ENCODE measurements around the gene RPS6KA2.
A peak's percentile ranks its signal among the peaks of the same experiment; 100 is the strongest.

Gene RPS6KA2

GRCh38 chr6:166461821-166462460, 165.1 kb downstream of the RPS6KA2 start:
- FAIRE-seq, result no peak

DNA sequence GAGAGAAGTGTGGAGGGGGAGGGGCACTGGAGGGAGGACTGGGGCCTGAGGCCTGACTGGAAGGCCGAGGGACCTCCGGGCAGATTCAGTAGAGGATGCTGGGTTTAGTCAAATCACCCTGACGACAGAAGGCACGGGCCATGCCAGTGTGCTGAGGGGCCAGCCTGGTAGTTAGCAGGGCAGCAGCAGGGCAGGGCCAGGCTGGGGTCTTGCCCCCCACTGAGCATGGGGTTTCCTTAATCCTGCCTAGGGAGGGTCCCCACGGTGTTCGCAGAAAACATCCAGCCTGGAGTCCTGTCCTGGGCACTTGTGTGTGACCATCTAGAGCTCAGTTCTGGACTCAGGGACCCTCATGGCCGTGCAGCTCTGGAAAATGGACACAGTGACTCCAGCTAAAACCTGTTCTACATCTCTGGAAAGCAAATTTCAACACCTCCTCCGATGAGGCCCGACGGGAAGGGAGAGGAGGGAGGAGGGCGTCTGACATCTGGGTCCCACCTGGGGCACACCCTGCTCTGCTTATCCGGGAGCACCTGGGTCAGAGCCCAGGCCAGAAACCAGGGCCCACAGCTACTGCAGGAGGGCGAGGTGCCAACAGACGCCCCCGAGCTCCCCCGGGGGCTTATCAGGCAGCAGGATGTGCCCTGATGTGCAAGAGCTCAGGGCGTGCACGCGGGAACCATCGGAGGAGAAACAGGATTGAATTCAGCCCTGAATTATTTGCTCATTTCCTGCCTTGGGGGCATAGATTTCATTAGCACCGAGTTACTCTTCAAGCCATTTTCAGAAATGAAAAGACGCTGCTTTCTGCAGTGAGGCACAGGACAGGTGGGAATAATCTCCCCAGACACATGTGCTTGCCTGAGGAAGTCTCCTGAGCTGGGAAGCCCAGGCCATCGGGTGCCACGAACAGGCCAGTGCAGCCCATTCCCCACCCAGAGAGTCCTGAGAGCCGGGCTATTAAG, 166.3 kb downstream of the RPS6KA2 start:
- no peak for FAIRE-seq

GRCh38 chr6:166459906-166460305, 167.1 kb downstream of the RPS6KA2 start:
- FAIRE-seq, result no peak

GRCh38 chr6:166459272-166459671, 167.8 kb downstream of the RPS6KA2 start:
- FAIRE-seq, result no peak

DNA sequence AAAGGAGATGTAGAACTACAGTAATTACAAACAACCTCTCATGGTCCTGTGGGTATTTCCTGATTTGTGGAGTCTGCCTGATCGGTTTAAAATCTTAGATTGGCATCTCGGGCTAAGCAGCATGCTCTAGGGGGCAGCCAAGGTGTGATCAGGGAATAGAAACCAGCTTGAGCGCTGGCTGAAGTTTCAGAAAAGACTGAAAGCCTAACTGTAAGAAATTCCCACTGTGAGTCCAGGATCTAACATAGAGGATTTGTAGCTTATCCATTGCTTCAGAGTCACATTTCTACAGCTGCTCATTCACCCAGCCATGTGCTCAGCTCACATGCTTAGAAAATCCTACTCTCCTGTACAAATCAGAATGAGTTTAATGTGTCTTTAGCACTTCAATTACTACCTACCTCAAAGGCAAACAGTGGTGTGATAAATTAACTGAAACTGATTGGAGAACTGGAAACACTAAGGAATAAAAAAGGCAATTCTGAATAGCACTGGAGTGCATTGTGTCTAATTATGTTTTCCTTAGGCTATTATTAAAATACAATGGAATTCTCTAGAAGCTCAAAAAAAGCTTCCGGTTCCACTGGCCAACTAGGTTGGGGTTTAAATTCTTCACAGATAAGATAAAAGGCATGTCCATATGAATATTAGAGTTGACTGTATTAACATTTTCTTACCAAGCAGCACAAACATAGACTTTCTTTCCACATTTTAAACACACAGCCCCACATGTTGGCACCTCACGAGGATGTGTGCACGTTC, 170.5 kb downstream of the RPS6KA2 start:
- no peak for FAIRE-seq

DNA sequence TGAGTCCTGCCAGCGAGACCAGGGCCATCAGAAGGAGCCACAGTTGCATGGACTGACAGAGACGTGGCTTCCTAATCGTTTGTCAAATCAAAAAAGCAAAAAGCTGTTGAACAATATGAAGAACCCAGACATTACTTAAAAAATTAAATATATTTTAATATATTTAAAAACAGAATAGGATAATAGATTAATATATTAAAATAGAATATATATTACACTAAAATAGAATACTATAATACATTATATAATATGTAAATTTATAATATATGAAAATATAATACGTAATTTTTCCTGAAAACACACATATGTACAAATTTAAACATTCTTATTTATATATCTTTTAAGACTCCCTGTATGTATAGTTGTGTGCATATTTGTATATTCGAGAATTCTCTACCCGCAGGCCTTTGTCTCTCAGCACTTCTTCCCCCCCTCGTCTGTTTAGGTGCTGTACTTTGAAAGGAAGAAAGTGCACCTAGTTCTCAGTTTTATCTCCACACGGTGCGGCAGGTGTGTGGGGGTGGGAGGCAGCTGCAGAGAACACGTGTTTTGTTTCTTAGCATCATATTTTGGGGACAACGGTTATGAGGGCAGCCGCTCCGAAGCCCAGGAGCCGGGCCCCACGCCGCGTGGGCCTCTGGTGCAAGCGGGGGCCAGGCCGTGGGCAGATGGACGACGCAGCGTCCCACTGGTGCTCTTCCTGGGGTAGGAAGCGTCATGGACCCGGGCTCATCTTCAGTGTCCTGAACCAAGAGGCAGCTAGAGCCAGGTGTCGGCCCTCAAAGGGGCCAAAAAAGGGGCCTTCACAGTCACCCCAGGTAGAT, 172.1 kb downstream of the RPS6KA2 start:
- FAIRE-seq, result peak; percentile 66

DNA sequence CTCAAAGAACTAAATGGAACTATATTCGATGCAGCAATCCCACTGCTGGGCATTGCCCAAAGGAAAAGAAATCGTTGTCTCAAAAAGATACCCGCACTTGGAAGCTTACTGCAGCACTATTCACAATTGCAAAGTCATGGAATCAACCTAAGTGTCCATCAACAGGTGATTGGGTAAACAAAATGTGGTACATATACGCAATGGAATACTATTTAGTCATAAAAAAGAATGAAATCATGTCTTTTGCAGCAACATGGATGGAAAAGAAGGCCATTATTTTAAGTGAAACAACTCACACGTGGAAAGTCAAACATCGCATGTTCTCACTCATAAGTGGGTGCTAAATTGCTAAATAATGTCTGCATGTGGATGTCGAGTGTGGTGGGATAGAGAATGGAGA, 173.4 kb downstream of the RPS6KA2 start:
- no peak for FAIRE-seq

DNA sequence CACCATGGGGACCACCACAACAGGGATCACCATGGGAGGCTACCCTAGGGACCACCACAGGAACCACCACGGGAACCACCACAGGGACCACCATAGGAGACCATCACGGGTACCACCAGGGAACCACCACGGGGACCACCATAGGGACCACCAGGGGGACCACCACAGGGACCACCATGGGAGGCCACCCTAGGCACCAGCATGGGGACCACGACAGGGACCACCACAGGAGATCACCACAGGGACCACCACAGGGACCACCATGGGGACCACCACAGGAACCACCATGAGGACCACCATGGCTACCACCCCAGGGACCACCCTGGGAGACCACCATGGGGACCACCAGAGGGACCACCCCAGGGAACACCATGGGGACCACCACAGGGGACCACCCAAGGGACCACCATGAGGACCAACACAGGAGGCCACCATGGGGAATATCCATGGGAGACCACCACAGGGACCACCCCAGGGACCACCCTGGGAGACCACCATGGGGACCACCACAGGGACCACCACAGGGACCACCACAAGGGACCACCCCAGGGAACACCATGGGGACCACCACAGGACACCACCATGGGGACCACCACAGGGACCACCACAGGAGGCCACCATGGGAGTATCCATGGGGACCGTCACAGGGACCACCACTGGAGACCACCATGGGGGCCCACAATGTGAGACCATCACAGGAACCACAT, 176.7 kb downstream of the RPS6KA2 start:
- FAIRE-seq, result no peak

GRCh38 chr6:166449641-166450040, 177.4 kb downstream of the RPS6KA2 start:
- FAIRE-seq, result no peak

- no peak for FAIRE-seq
These were observed 178.0 kb downstream of the RPS6KA2 start for GRCh38 chr6:166449036-166449435.

DNA sequence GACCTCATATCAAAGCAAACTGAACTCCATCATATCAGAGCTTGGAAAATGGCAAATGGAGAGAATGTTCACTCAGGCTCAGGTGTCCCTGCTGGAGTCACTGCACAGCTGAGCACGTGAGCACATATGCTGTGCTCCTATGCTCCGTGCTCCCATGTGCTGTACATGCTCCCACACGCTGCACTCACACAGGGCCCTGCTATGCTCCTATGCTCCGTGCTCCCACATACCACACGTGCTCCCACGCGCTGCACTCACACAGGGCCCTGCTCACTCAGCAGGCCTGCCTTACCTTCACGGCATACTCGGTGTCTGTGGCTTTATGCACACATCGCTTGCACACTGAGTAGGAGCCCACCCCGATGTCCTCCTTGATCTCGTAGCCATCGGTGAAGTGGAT, 178.6 kb downstream of the RPS6KA2 start:
- no peak for FAIRE-seq

GRCh38 chr6:166446567-166447065, 180.4 kb downstream of the RPS6KA2 start:
- no peak for FAIRE-seq

DNA sequence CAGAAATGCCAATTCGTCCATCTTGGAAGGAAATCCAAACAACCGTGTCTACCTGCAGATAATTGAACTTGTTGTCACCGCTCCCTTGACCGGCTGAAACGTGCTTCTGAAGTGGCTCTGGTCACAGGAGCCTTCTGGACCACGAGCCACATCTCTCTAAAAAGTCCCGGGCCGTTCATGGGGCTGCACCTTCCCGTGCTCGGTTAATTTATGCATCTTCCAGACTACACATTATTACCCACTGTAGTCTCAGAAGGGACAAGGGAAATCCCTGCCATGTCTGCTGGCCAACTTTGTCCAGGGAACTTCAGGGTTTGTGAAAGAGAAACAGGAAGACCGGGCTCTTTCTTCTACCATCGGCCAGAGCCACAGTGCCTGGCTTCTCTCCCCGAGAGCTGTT, 180.9 kb downstream of the RPS6KA2 start:
- no peak for FAIRE-seq

DNA sequence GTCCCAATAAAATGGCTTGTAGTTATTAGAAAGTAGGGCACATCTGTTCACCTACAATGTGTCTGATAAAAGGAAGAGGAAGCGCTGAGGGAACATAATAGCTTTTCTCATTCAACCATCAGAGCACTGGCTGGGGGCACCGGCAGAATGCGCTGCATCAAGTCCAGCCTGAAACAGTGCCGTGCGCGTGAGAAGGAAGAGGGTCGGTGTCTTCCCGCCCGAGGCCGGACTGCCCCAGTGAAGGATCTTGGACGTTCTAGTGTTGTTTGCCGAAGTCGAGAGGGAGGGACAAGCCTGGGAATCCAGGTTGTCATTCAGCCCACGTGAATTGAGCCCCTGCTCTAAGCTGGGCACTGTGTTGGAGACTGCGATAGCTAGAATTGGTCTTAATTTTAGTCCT, 182.6 kb downstream of the RPS6KA2 start:
- no peak for FAIRE-seq

DNA sequence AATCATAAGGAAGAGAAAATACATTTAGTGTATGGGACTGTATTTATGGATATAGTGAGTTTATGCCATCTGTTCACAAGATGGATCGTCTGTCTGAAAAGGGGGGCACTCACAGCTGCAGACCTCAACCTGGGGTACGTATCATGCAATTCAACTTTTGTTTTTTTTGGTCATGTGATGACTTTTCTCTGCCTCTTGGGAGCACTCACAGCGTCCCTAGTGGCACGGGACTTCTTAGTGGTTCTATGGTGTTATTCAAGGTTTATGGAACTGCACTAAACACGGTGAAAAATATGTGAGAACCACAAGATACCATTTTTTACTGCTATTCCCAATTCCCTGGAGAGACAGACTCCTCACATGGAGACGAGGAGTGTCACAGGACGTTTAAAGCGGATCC, 183.9 kb downstream of the RPS6KA2 start:
- FAIRE-seq, result no peak

DNA sequence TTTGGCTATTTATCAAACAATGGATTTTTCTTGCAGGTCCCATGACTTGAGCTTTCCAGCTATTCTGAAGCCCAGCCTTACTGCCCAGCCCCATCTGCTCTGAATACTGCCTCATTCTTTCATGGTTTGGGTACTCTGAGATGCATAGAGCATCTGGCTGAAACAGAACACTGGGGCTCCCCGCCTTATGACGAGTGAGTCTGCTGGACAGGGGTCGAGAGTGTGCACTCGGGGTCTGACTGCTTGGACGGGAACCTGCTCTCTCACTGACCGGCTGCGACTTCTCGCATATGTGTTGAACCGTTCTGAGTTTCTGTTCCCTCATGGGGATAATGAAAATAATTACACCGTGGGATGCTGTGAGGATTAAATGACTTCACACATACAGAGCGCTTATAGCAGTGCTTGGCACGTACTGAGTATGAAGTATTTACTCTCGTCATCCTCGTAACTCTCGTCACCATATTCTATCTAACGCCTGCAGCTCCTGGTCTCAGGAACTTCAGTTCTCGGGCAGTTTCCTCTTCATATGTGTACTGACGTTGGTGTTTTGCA, 184.8 kb downstream of the RPS6KA2 start:
- FAIRE-seq, result no peak

GRCh38 chr6:166441325-166442078, 185.5 kb downstream of the RPS6KA2 start:
- no peak for FAIRE-seq

DNA sequence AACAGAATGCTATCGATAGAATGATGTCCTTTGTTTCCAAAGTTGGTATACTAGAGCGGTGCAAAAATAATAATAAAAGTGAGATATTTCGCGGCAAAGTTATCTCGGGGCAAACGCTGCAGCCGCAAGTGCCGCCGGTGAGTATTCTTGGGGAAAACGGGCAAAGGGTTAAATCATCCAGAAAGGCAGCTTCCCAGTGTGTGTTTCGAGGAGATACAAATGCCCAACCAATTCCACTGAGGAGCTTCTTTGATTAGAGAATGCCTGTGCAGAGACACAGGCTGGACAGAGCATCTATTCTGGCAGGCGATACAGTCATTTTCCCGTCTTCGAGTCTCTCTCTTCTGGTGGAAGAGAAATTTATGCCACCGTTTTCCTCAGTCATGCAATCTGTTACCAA, 186.3 kb downstream of the RPS6KA2 start:
- FAIRE-seq, result no peak

DNA sequence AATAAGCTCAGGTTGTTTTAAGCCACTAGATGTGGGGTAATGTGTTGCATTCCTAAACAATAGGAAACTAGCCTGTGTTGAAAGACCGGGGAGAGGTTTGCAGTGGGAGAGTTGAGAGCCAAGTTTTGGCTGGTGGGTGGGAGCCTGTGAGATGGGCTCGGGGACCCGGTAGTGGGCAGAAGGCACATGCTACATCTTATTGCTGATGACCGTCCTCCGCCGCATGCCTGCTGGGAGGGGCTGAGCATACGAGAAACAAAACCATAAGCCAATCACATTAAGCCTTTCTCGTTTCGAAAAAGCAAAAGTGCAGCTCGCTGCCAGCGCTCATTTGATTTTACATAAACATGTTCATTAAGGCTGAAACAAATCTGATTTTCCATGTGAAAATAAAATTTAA, 186.9 kb downstream of the RPS6KA2 start:
- no peak for FAIRE-seq

DNA sequence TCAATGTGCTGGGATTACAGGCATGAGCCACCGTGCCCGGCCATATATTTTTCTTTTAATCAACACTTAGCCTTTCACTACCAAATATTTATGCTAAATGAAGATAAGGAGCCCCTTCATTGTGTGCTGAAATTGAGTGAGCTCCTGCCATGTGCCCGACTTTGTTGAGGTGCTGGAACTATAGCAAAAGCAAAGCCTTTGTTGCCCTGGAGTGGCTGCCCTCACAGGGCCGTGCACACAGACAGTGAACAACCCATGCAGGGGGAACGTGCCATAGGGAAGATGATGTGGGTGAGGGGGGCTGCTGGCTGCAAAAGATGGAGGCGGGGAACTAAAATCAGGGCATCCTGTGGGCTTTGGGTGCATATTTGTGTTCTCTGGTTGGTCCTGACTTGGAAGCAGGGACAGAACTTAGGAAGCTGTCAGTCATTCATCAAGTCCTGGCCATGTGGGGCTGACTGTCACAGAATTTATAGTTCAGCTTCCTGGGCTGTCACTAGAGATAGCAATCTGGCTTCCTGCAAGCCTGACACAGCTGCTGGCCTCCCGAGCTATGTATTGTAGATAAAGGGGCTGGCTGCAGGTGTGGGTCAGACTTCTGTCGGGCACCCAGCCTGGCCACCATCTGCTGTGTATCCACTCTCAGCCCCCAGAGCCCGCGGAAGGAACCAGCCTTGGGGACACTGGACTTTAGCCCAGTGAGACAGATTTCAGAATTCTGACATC, 187.5 kb downstream of the RPS6KA2 start:
- no peak for FAIRE-seq

Data from endometrium (tissue), 2 donors.